GM18909 (cell line): ENCODE data around the gene GPR107.
A peak's percentile ranks its signal among the peaks of the same experiment; 100 is the strongest.
"Not testable (repeated sequence)": the region's sequence is repeated elsewhere in the genome, so short reads cannot be mapped to it uniquely, and the experiment has no call there.

Source experiments
- ATAC-seq: cut with Tn5 transposase; IDR thresholded peaks from one replicate; pipeline ENCODE4 v1.9.1; 2021; ENCODE audit warnings: mild to moderate bottlenecking; ENCODE audit not compliant: unreplicated experiment, poor library complexity

GPR107 gene

GRCh38 chr9:130053504-130054324 is at the start of gene GPR107:
Gene GPR107, plus strand, starts transcription at chr9:130053906. Its CDS starts 27 bp downstream, at chr9:130053933.
- peak; percentile 76 for ATAC-seq

GRCh38 chr9:130003943-130004552 is 49.7 kb upstream of the GPR107 start:
- no peak for ATAC-seq

- peak; percentile 2 for ATAC-seq
Measured at GRCh38 chr9:130006952-130007351, 46.8 kb upstream of the GPR107 start.

- ATAC-seq, result no peak
Measured at GRCh38 chr9:130008538-130008937, 45.2 kb upstream of the GPR107 start.

GRCh38 chr9:130009546-130009945 is 44.2 kb upstream of the GPR107 start:
- ATAC-seq, result not testable (repeated sequence)

GRCh38 chr9:130010151-130010988 is 43.3 kb upstream of the GPR107 start:
- ATAC-seq, result peak; percentile 44

GRCh38 chr9:130013326-130013725 is 40.4 kb upstream of the GPR107 start:
- ATAC-seq, result no peak

GRCh38 chr9:130015353-130016019 is 38.2 kb upstream of the GPR107 start:
- no peak for ATAC-seq

- ATAC-seq, result no peak
Measured at GRCh38 chr9:130017076-130017475, 36.6 kb upstream of the GPR107 start.

GRCh38 chr9:130017510-130017909 is 36.2 kb upstream of the GPR107 start:
- not testable (repeated sequence) for ATAC-seq

GRCh38 chr9:130018265-130018664 is 35.4 kb upstream of the GPR107 start:
- no peak for ATAC-seq

GRCh38 chr9:130020618-130021017 is 33.1 kb upstream of the GPR107 start:
- no peak for ATAC-seq

- ATAC-seq, result no peak
Measured at GRCh38 chr9:130021123-130021522, 32.6 kb upstream of the GPR107 start.

GRCh38 chr9:130021842-130022241 is 31.9 kb upstream of the GPR107 start:
- ATAC-seq, result not testable (repeated sequence)

GRCh38 chr9:130022566-130023143 is 31.1 kb upstream of the GPR107 start:
- ATAC-seq, result no peak

- ATAC-seq, result no peak
Measured at GRCh38 chr9:130023144-130023787, 30.4 kb upstream of the GPR107 start.

GRCh38 chr9:130023994-130024596 is 29.6 kb upstream of the GPR107 start:
- ATAC-seq, result no peak

GRCh38 chr9:130024597-130024994 is 29.1 kb upstream of the GPR107 start:
- no peak for ATAC-seq
